Posterior cingulate gyrus (tissue), 11 donors: ENCODE results near the gene NDUFS2.
A peak's percentile ranks its signal among the peaks of the same experiment; 100 is the strongest.

Experiments
- DNase-seq, 10 donors: peaks; one replicate each; pipeline versions ENCODE4 v3.0.0 to v3.0.0-alpha.2; 2020 to 2021; ENCODE audit warnings: mixed read lengths in 3 of 10
- intact Hi-C: fragments of 100-400 bp; cut with DNase I; formaldehyde crosslinking; loops from one replicate; pipeline ENCODE4 v1.15.1; 2023

NDUFS2 gene

GRCh38 chr1:161171696-161172095 is 30.5 kb upstream of the NDUFS2 start:
- intact Hi-C loops, result loop anchor here (10.0 kb wide), 1 partner anchor 53 kb away; the partner anchor contains the start of genes APOA2 and TOMM40L
- DNase-seq, result peak in 2 of 10 donors; percentile 62 to 83

- intact Hi-C loops, result loop anchor here (10.0 kb wide), 1 partner anchor 52 kb away; the partner anchor contains the start of genes APOA2 and TOMM40L
- peak in 2 of 10 donors; percentile 4 for DNase-seq
Measured at GRCh38 chr1:161172349-161172748, 29.8 kb upstream of the NDUFS2 start.

- DNase-seq, result peak in 3 of 10 donors; percentile 4 to 49 (median 8)
- intact Hi-C loops, result loop anchor here (10.0 kb wide), 1 partner anchor 52 kb away; the partner anchor contains the start of genes APOA2 and TOMM40L
Measured at GRCh38 chr1:161172776-161173376, 29.3 kb upstream of the NDUFS2 start.

- intact Hi-C loops, result loop anchor here (10.0 kb wide), 1 partner anchor 51 kb away; the partner anchor contains the start of genes APOA2 and TOMM40L
- peak in 2 of 10 donors; percentile 44 to 65 for DNase-seq
Measured at GRCh38 chr1:161173711-161174110, 28.5 kb upstream of the NDUFS2 start.

GRCh38 chr1:161174911-161175310 is 27.3 kb upstream of the NDUFS2 start:
- peak in 2 of 10 donors; percentile 62 to 66 for DNase-seq
- intact Hi-C loops, result loop anchor here (10.0 kb wide), 1 partner anchor 50 kb away; the partner anchor contains the start of genes APOA2 and TOMM40L

GRCh38 chr1:161175771-161176453 is 26.3 kb upstream of the NDUFS2 start:
- peak in 2 of 10 donors; percentile 61 to 63 for DNase-seq
- intact Hi-C loops, result loop anchor here (10.0 kb wide), 1 partner anchor 49 kb away; the partner anchor contains the start of genes APOA2 and TOMM40L

GRCh38 chr1:161176468-161177111 is 25.6 kb upstream of the NDUFS2 start:
- intact Hi-C loops, result loop anchor here (10.0 kb wide), 1 partner anchor 48 kb away; the partner anchor contains the start of genes APOA2 and TOMM40L
- DNase-seq, result peak in 2 of 10 donors; percentile 22 to 53

GRCh38 chr1:161177112-161177935 is 24.8 kb upstream of the NDUFS2 start, which contains the start of gene B4GALT3:
Gene B4GALT3, minus strand, starts transcription at chr1:161177507. Its CDS starts 1,447 bp downstream, at chr1:161176060.
- intact Hi-C loops, result loop anchor here (10.0 kb wide), 1 partner anchor 47 kb away; the partner anchor contains the start of genes APOA2 and TOMM40L

GRCh38 chr1:161177936-161178244 is 24.3 kb upstream of the NDUFS2 start:
- intact Hi-C loops, result loop anchor here (10.0 kb wide), 1 partner anchor 47 kb away; the partner anchor contains the start of genes APOA2 and TOMM40L

More at GRCh38 chr1:161177112-161177935, 24.8 kb upstream of the NDUFS2 start, which contains the start of gene B4GALT3:
- DNase-seq, result peak; percentile 82 to 99 (median 94)

GRCh38 chr1:161179698-161180097 is 22.5 kb upstream of the NDUFS2 start:
- intact Hi-C loops, result loop anchor here (10.0 kb wide), 1 partner anchor 45 kb away; the partner anchor contains the start of genes APOA2 and TOMM40L
- DNase-seq, result peak in 1 of 10 donors; percentile 12

More at GRCh38 chr1:161177936-161178244, 24.3 kb upstream of the NDUFS2 start:
- DNase-seq, result no peak

GRCh38 chr1:161180639-161181038 is 21.5 kb upstream of the NDUFS2 start:
- intact Hi-C loops, result no loop called here
- no peak for DNase-seq

- intact Hi-C loops, result no loop called here
- DNase-seq, result peak in 1 of 10 donors; percentile 11
Measured at GRCh38 chr1:161182214-161182613, 20.0 kb upstream of the NDUFS2 start.

GRCh38 chr1:161185282-161185682 is 16.9 kb upstream of the NDUFS2 start:
- peak in 7 of 10 donors; percentile 48 to 94 (median 74) for DNase-seq
- intact Hi-C loops, result no loop called here

- no peak for DNase-seq
- intact Hi-C loops, result no loop called here
Measured at GRCh38 chr1:161185732-161186311, 16.3 kb upstream of the NDUFS2 start.

GRCh38 chr1:161187311-161187710 is 14.9 kb upstream of the NDUFS2 start:
- intact Hi-C loops, result no loop called here
- DNase-seq, result peak in 2 of 10 donors; percentile 74 to 76

GRCh38 chr1:161188381-161188780 is 13.8 kb upstream of the NDUFS2 start:
- intact Hi-C loops, result no loop called here
- peak in 1 of 10 donors; percentile 5 for DNase-seq

GRCh38 chr1:161189036-161189435 is 13.1 kb upstream of the NDUFS2 start:
- DNase-seq, result no peak
- intact Hi-C loops, result no loop called here

GRCh38 chr1:161190962-161191521 is 11.1 kb upstream of the NDUFS2 start:
- intact Hi-C loops, result loop anchor here (5.0 to 10.0 kb wide), 2 partner anchors 36 to 194 kb away; partner anchors contain the start of gene TOMM40L
- DNase-seq, result peak in 4 of 10 donors; percentile 41 to 92 (median 70)
